NCI-H2227 (cell line): ENCODE data around the gene PLXDC2.

Experiments used
- DNase-seq: peaks from one replicate; lab custom pipeline; 2025; ENCODE audit not compliant: unreplicated experiment; lab: John Stamatoyannopoulos, UW

PLXDC2 gene

GRCh38 chr10:20105236-20105635 is 289.0 kb downstream of the PLXDC2 start:
- DNase-seq: no peak

- no peak for DNase-seq
These were observed 289.7 kb downstream of the PLXDC2 start for GRCh38 chr10:20105931-20106330.

GRCh38 chr10:20108021-20108420 is 291.8 kb downstream of the PLXDC2 start:
- DNase-seq: no peak

- no peak for DNase-seq
These were observed 293.4 kb downstream of the PLXDC2 start for GRCh38 chr10:20109613-20110012.

GRCh38 chr10:20110125-20111100 is 294.2 kb downstream of the PLXDC2 start:
- DNase-seq: no peak

- DNase-seq: no peak
These were observed 297.9 kb downstream of the PLXDC2 start for GRCh38 chr10:20114179-20114578.

- no peak for DNase-seq
These were observed 299.7 kb downstream of the PLXDC2 start for GRCh38 chr10:20115894-20116293.

- DNase-seq: no peak
These were observed 301.2 kb downstream of the PLXDC2 start for GRCh38 chr10:20117471-20117870.

GRCh38 chr10:20118119-20118518 is 301.9 kb downstream of the PLXDC2 start:
- no peak for DNase-seq

- no peak for DNase-seq
These were observed 312.6 kb downstream of the PLXDC2 start for GRCh38 chr10:20128811-20129210.

- no peak for DNase-seq
These were observed 316.6 kb downstream of the PLXDC2 start for GRCh38 chr10:20132816-20133215.

- no peak for DNase-seq
These were observed 317.5 kb downstream of the PLXDC2 start for GRCh38 chr10:20133669-20134189.

GRCh38 chr10:20142311-20142710 is 326.1 kb downstream of the PLXDC2 start:
- no peak for DNase-seq

GRCh38 chr10:20144268-20144667 is 328.0 kb downstream of the PLXDC2 start:
- DNase-seq: no peak

GRCh38 chr10:20146004-20146403 is 329.8 kb downstream of the PLXDC2 start:
- no peak for DNase-seq

- no peak for DNase-seq
These were observed 331.5 kb downstream of the PLXDC2 start for GRCh38 chr10:20147684-20148083.

- DNase-seq: no peak
These were observed 340.3 kb downstream of the PLXDC2 start for GRCh38 chr10:20156511-20156910.

GRCh38 chr10:20157314-20157713 is 341.1 kb downstream of the PLXDC2 start:
- no peak for DNase-seq

GRCh38 chr10:20158086-20158485 is 341.9 kb downstream of the PLXDC2 start:
- no peak for DNase-seq

- DNase-seq: no peak
These were observed 345.9 kb downstream of the PLXDC2 start for GRCh38 chr10:20162123-20162522.

- DNase-seq: no peak
These were observed 350.0 kb downstream of the PLXDC2 start for GRCh38 chr10:20166096-20166675.

- DNase-seq: no peak
These were observed 354.4 kb downstream of the PLXDC2 start for GRCh38 chr10:20170661-20171060.
